Body of pancreas (tissue), 4 donors: ENCODE data around the gene ATP10A.

ENCODE experiments used
- CTCF ChIP-seq, 7 experiments: fragments of 450-650 bp in 4 of 7; fragments of 200-600 bp in 3 of 7; sonication (generic) in 3 of 7; IDR thresholded peaks; one replicate each; pipeline ENCODE4 v1.5.1; 2016 to 2019; ENCODE audit warnings: antibody characterized with exemption in 7 of 7
- POLR2A ChIP-seq, 3 donors: fragments of 450-650 bp; IDR thresholded peaks; one replicate each; pipeline ENCODE4 v1.6.1; 2016; ENCODE audit warnings: antibody characterized with exemption in 3 of 3, mild to moderate bottlenecking in 2 of 3

- TF ChIP-seq CTCF (IDR thresholded peaks at IDR 0.05) (no peak), POLR2A (IDR thresholded peaks at IDR 0.05) (no peak)
These were observed 123.4 kb downstream of the ATP10A start for GRCh38 chr15:25739687-25740121.
